Pancreas (tissue), 10 donors: ENCODE data around the gene BOLA2B. TPM values are rescaled to one million over a fixed set of nuclear protein-coding genes. Genes with fewer than 3 reads are reported as not detected.
"Not testable (repeated sequence)": the region's sequence is repeated elsewhere in the genome, so short reads cannot be mapped to it uniquely, and the experiment has no call there.

Experiments
- ATAC-seq, 4 donors: fragments of 200-7000 bp; cut with Tn5 transposase; one replicate each; pipeline versions ENCODE4 v1.8.0 to v1.9.1; 2020; ENCODE audit warnings: mild to moderate bottlenecking in 4 of 4, moderate library complexity in 4 of 4
- DNase-seq, 6 donors: peaks; one replicate each; pipeline ENCODE4 v3.0.0-alpha.2; 2020
- FAIRE-seq: peaks from 2 replicates; lab custom pipeline; 2012; peaks lifted over from hg19 to GRCh38; lab: Jason Lieb, UNC
- H3K27ac ChIP-seq, 4 donors: fragments of 200-600 bp; sonication (generic); 1 replicate in 3 of 4; 2 replicates in 1 of 4; pipeline versions ENCODE4 v1.5.0 to v1.8.0; 2020
- H3K27me3 ChIP-seq, 4 donors: fragments of 200-600 bp; one replicate each; pipeline ENCODE4 v1.8.0; 2021
- H3K36me3 ChIP-seq, 3 donors: fragments of 200-600 bp; sonication (generic) in 1 of 3; one replicate each; pipeline versions ENCODE4 v1.5.0 to v1.8.0; 2020 to 2021
- H3K4me1 ChIP-seq, 3 donors: fragments of 200-600 bp; one replicate each; pipeline ENCODE4 v1.8.0; 2021
- H3K4me3 ChIP-seq, 4 donors: fragments of 200-600 bp; sonication (generic) in 2 of 4; one replicate each; pipeline versions ENCODE4 v1.5.0 to v1.8.0; 2020 to 2021
- H3K9me3 ChIP-seq, 4 donors: fragments of 200-600 bp; one replicate each; pipeline ENCODE4 v1.8.0; 2021
- CTCF ChIP-seq, 4 donors: fragments of 200-600 bp; sonication (generic) in 3 of 4; IDR thresholded peaks; one replicate each; pipeline versions ENCODE4 v1.5.0 to v1.8.0; 2021; ENCODE audit warnings: antibody characterized with exemption in 4 of 4
- WGBS, 2 donors: extraction: QIAGEN DNeasy Blood & Tissue Kit; methylation state at CpG; one replicate each; pipeline ENCODE4 v1.1.7; 2013; 5-methylcytosine and 5-hydroxymethylcytosine counted together
- intact Hi-C, 3 donors: fragments of 100-400 bp; cut with DNase I; formaldehyde crosslinking; loops; one replicate each; pipeline versions ENCODE4 v1.11.1 to v1.14.2; 2022
- polyA plus RNA-seq, 2 donors: library from polyadenylated mRNA; stranded (reverse); fragments of 200-250 nt; gene quantifications; one replicate each; pipeline ENCODE4 v1.2.3, GENCODE V29; 2013
- total RNA-seq, 6 donors: library from RNA; stranded (reverse); fragmentation: NEBNext Ultra II Directional in 4 of 6; extraction: Animal tissue kit (Norgen Biotek cat#: 25700) in 4 of 6; gene quantifications; one replicate each; pipeline versions ENCODE4 v1.2.1 to v1.2.4, GENCODE V29; 2021 to 2023
- donor health status: healthy with polysubstance abuse.
- donor health status: DM: no; HTN: no; CAD: no; lungs with moderate emphysema.
- donor health status: DM: no; HTN: no; CAD: no.
- donor health status: control.
- donor health status: control.
- donor health status: Bipolar disorder and iron deficiency.
- donor health status: DM: yes; HTN: yes; CAD: no.
- donor health status: DM: no; HTN: no; CAD: no.
- donor health status: DM: no; HTN: no; CAD: no.
- donor health status: DM: yes; HTN: yes; CAD: no.

Gene BOLA2B
- total and polyA plus RNA-seq, 8 donors = 17.3 to 138 (median 32.1) TPM

- H3K4me1 ChIP-seq, H3K27ac ChIP-seq, FAIRE-seq, H3K9me3 ChIP-seq, H3K27me3 ChIP-seq, H3K4me3 ChIP-seq, H3K36me3 ChIP-seq, intact Hi-C loops, DNase-seq: not testable (repeated sequence)
- WGBS, 2 donors = no CpG with 5 or more reads among the region's 21 CpGs
- peak; percentile 25 to 52 (median 48) for ATAC-seq
Measured at GRCh38 chr16:30193098-30193497, 368 bp downstream of the BOLA2B start.

GRCh38 chr16:30191158-30191557 is 2.3 kb downstream of the BOLA2B start:
- DNase-seq = peak in 1 of 6 donors; percentile 20
- H3K4me1 ChIP-seq, intact Hi-C loops, H3K27me3 ChIP-seq, H3K9me3 ChIP-seq, FAIRE-seq, H3K27ac ChIP-seq, ATAC-seq, H3K4me3 ChIP-seq, H3K36me3 ChIP-seq: not testable (repeated sequence)
- 79 to 100% methylated on average over 3 of the region's 12 CpGs for WGBS, 2 donors

- H3K4me3 ChIP-seq = no peak overlapping the region
- WGBS, 2 donors = 87 to 90% methylated on average over 22 to 23 of the region's 23 CpGs
- intact Hi-C loops = no loop called here
- DNase-seq = peak in 3 of 6 donors; percentile 39 to 69 (median 56)
- no peak for TF ChIP-seq CTCF (IDR thresholded peaks at IDR 0.05)
- no peak for FAIRE-seq
- H3K36me3 ChIP-seq = no peaks in the 10 kb centered on the region
- no peaks in the 10 kb centered on the region for H3K4me1 ChIP-seq
- H3K27ac ChIP-seq = no peak overlapping the region
- ATAC-seq = no peak
- no peaks in the 10 kb centered on the region for H3K9me3 ChIP-seq
- H3K27me3 ChIP-seq = no peaks in the 10 kb centered on the region
Measured at GRCh38 chr16:30187971-30188561, 5.4 kb downstream of the BOLA2B start.

GRCh38 chr16:30187556-30187865 is 6.0 kb downstream of the BOLA2B start:
- DNase-seq (no peak), FAIRE-seq (no peak), ATAC-seq (no peak)
- intact Hi-C loops = no loop called here
- H3K9me3 ChIP-seq = no peaks in the 10 kb centered on the region
- no peaks in the 10 kb centered on the region for H3K27me3 ChIP-seq
- H3K27ac ChIP-seq = no peak overlapping the region
- TF ChIP-seq CTCF (IDR thresholded peaks at IDR 0.05) = no peak
- H3K4me3 ChIP-seq = no peak overlapping the region
- H3K4me1 ChIP-seq = no peaks in the 10 kb centered on the region
- 64 to 78% methylated on average over 9 of the region's 9 CpGs for WGBS, 2 donors
- H3K36me3 ChIP-seq = no peaks in the 10 kb centered on the region

- FAIRE-seq = no peak
- WGBS, 2 donors = 40 to 45% methylated on average over 36 of the region's 36 CpGs
- H3K4me3 ChIP-seq = peak overlapping the region in 1 of 4 donors; percentile 63
Measured at GRCh38 chr16:30186782-30187555, 6.5 kb downstream of the BOLA2B start.

More at GRCh38 chr16:30186782-30187555, 6.5 kb downstream of the BOLA2B start:
- peak; percentile 49 to 89 (median 74) for DNase-seq
- peak; percentile 18 to 59 (median 52) for ATAC-seq
- no peaks in the 10 kb centered on the region for H3K36me3 ChIP-seq
- H3K4me1 ChIP-seq = no peaks in the 10 kb centered on the region
- intact Hi-C loops = no loop called here
- peak; percentile 18 to 57 (median 46) for TF ChIP-seq CTCF (IDR thresholded peaks at IDR 0.05)
- H3K9me3 ChIP-seq = no peaks in the 10 kb centered on the region
- H3K27me3 ChIP-seq = no peaks in the 10 kb centered on the region
- H3K27ac ChIP-seq = no peak overlapping the region
